ENCODE results near the gene WDR45B.

DNA sequence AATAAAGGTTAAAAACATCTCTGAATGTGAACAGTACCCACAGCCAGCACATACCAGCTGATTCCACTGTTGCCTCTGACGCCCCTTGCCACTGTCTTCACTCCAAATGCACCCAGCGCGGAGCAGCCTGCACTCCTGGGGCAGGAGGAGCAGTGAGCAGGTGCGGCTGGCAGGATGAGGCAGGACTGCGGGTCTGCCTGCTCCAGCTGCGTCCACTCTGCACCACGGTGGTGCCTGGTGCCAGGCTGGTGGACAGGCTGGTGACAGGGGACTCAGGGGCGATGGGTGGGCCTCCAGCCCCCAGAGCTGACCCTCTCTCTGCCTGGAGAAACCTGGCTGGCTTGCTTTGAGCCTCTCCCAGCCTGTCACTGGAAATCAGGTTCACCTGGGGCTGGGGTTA, 40.8 kb upstream of the WDR45B start:
- TF ChIP-seq ZFX (IDR thresholded peaks at IDR 0.05; ENCODE audit: borderline replicate concordance): no peak
- TF ChIP-seq, protein P1, sequence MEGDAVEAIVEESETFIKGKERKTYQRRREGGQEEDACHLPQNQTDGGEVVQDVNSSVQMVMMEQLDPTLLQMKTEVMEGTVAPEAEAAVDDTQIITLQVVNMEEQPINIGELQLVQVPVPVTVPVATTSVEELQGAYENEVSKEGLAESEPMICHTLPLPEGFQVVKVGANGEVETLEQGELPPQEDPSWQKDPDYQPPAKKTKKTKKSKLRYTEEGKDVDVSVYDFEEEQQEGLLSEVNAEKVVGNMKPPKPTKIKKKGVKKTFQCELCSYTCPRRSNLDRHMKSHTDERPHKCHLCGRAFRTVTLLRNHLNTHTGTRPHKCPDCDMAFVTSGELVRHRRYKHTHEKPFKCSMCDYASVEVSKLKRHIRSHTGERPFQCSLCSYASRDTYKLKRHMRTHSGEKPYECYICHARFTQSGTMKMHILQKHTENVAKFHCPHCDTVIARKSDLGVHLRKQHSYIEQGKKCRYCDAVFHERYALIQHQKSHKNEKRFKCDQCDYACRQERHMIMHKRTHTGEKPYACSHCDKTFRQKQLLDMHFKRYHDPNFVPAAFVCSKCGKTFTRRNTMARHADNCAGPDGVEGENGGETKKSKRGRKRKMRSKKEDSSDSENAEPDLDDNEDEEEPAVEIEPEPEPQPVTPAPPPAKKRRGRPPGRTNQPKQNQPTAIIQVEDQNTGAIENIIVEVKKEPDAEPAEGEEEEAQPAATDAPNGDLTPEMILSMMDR (IDR thresholded peaks at IDR 0.05): no peak
